COLO668 (cell line): ENCODE results near the gene DUSP7.
A peak's percentile ranks its signal among the peaks of the same experiment; 100 is the strongest.

Source experiments
- DNase-seq: peaks from one replicate; lab custom pipeline; 2025; ENCODE audit not compliant: unreplicated experiment; lab: John Stamatoyannopoulos, UW

The DUSP7 gene

GRCh38 chr3:52068730-52069129 is 12.4 kb upstream of the DUSP7 start:
- DNase-seq: no peak

GRCh38 chr3:52068055-52068571 is 11.7 kb upstream of the DUSP7 start:
- no peak for DNase-seq

- no peak for DNase-seq
Observed at GRCh38 chr3:52067526-52067925, 11.2 kb upstream of the DUSP7 start.

GRCh38 chr3:52067046-52067445 is 10.7 kb upstream of the DUSP7 start:
- DNase-seq: no peak

- DNase-seq: peak; percentile 7
Observed at GRCh38 chr3:52065264-52065756, 8.9 kb upstream of the DUSP7 start.

GRCh38 chr3:52064561-52064960 is 8.2 kb upstream of the DUSP7 start:
- no peak for DNase-seq

- no peak for DNase-seq
Observed at GRCh38 chr3:52063026-52063723, 6.8 kb upstream of the DUSP7 start.

GRCh38 chr3:52062505-52062904 is 6.1 kb upstream of the DUSP7 start:
- DNase-seq: peak; percentile 9

GRCh38 chr3:52061121-52061910 is 4.9 kb upstream of the DUSP7 start:
- DNase-seq: no peak

- no peak for DNase-seq
Observed at GRCh38 chr3:52059781-52060180, 3.4 kb upstream of the DUSP7 start.

- DNase-seq: no peak
Observed at GRCh38 chr3:52057812-52058495, 1.6 kb upstream of the DUSP7 start.

- DNase-seq: peak; percentile 97
Observed at GRCh38 chr3:52056968-52057811, 819 bp upstream of the DUSP7 start.

GRCh38 chr3:52055537-52056351 is 627 bp downstream of the DUSP7 start:
- DNase-seq: peak; percentile 61

GRCh38 chr3:52054661-52055511 is 1.5 kb downstream of the DUSP7 start:
- DNase-seq: no peak

GRCh38 chr3:52053307-52054304 is 2.8 kb downstream of the DUSP7 start:
- DNase-seq: no peak

GRCh38 chr3:52052831-52053306 is 3.5 kb downstream of the DUSP7 start:
- peak; percentile 5 for DNase-seq

GRCh38 chr3:52051444-52051843 is 4.9 kb downstream of the DUSP7 start:
- no peak for DNase-seq
